Erythroblast (primary cell): Measurements from ENCODE around the gene PSMD13.

Source experiments
- DNase-seq, 2 experiments: peaks; one replicate each; lab custom pipeline; 2025; lab: John Stamatoyannopoulos, UW
- GATA1 ChIP-seq: IDR thresholded peaks from 2 replicates; pipeline ENCODE4 v1.6.1; 2011; ENCODE audit warnings: low read depth, mild to moderate bottlenecking, control low read depth, low read length, moderate library complexity
- POLR2A ChIP-seq: IDR thresholded peaks from 2 replicates; pipeline ENCODE4 v1.6.1; 2011; ENCODE audit warnings: mild to moderate bottlenecking, low read length

PSMD13 gene

DNA sequence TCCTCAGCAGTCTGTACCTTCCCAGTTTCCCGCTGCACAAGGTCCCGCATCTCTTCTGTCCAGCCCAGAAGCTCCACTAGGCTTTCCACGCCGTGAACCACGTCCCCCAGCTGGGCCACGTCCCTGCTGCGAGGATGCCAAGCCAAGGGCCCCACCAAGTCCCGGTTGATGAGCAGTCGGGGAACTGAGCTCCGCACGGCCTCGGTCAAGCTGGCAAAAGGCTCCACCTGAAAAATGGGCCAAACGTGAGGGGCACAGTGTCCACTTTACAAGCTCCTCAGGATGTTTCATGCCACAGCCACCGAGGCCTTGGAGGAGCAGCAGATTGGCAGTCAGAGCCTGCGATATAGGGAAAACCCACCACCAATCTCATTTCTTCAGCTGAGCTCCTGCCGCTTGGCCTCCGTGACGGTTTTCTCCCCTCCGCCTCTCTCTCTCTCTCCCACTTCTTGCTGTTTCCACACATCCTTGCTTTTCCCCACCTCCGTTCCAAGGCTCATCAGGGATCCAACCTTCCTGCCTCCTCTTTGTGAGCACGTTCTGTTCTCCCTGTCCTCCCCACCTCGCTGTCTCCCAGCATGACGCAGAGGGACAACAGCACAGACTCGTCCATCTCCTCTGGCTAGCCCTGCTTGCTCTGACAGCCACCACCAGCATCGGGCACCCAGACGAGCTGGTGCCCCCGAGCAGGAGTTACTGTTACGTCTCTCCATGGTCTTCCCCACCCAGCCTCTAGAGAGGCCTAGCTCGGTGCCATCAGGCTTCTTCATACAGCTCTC is 17.8 kb upstream of the PSMD13 start:
- DNase-seq = no peak
- TF ChIP-seq POLR2A (no peak), GATA1 (no peak)

DNA sequence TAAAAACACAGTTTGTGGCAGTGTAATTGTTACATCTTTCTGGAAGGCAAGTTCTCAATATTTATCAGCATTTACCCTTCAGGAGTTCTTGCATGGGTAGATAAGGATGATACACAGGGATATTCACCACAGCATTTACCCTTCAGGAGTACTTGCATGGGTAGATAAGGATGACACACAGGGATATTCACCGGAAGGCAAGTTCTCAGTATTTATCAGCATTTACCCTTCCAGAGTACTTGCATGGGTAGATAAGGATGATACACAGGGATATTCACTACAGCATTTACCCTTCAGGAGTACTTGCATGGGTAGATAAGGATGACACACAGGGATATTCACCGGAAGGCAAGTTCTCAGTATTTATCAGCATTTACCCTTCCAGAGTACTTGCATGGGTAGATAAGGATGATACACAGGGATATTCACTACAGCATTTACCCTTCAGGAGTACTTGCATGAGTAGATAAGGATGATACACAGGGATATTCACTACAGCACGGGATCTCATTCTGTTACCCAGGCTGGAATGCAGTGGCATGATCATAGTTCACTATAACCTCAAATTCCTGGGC is 16.0 kb upstream of the PSMD13 start:
- peak; percentile 52 to 85 for DNase-seq
- peak; percentile 62 for TF ChIP-seq GATA1

DNA sequence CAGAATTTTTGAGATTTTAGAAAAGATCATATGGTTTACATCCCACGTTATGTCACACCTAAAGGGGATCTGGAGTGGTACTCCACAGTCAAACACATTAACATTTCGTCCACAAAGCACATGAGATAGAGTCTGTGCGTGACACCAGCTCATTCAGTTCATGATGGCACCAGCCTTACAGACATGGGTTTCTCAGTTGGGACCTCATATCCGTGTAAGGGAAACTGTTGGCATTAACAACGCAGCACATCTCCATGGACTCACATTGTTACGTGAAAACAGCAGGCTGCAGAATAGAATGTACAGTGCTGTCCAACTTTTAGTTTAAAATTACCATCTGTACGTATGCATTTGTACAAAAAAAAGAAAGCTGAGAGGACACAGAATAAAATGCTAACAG is 15.2 kb upstream of the PSMD13 start:
- no peak for DNase-seq
- no peak for TF ChIP-seq POLR2A
- TF ChIP-seq GATA1 = no peak

DNA sequence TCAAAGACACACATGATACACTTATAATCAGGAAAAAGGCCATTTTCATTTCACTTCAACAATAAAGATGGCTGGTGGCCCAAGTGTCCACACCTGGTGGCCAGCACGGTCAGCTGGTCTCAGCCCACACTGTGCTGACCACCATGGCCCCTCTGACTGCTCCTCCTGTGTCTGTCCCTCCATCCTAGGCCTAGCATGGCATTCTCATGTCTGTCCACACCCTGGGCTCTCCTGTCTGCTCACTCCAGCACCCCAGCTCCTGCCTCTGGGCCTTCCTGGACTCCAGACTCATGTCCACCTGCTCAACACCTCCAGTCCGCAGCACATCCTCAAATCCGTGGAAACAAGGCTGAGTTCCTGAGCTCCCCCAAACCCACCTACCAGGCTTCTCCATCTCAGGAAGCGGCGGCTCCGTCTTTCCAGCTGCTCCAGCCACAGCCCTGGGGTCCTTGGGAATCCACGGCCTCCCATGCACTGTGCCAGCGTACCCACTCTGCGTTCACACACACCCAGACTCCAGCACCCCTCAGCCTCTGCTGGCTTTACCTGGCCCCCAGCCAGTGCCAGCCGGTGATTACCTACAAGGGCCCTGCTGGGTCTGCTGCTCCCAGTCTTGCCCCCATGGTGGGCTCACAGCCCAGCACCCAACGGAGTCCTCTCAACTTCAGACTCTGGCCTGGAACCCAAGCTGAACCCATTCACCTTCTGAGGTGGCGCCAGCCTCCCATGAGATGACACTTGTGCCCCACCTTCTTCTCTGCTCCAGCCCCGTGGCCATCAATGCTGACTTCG is 14.6 kb upstream of the PSMD13 start:
- DNase-seq = no peak
- TF ChIP-seq POLR2A (no peak), GATA1 (no peak)

DNA sequence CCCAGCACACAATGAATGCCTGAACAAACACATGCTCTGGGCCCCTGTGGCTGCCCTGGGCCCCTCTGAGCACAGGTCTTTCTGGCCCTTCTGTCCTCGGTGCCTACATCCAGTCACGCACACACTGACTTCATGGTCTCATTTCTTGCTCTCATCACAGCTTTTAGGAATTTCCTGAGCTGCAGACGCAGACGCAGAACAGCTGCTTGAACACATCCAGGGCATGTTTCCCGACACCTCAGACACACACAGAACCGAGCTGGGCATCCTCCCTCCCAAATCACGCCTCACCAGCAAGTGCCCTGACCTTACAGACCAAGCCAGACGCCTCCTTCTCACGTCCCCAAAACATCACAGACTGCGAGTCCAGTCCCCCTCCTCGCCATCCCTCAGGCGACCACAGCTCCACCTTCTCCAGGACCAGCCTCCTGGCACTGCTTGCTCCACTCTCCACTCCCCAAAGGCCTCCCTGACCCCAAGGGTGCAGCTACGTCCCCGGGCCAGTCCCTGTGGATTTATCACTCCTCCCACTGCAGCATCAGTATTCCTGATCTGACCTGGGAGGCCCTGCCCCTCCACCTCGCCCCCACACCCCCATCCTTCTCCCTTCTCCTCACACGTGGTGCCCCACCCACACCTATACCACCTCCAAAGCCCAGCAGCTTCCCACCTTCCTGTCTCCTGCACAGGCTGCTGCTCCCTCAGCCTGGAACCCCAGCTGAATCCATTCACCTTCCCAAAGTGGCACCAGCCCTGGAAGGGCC is 13.6 kb upstream of the PSMD13 start:
- TF ChIP-seq POLR2A (no peak), GATA1 (no peak)
- DNase-seq = no peak

DNA sequence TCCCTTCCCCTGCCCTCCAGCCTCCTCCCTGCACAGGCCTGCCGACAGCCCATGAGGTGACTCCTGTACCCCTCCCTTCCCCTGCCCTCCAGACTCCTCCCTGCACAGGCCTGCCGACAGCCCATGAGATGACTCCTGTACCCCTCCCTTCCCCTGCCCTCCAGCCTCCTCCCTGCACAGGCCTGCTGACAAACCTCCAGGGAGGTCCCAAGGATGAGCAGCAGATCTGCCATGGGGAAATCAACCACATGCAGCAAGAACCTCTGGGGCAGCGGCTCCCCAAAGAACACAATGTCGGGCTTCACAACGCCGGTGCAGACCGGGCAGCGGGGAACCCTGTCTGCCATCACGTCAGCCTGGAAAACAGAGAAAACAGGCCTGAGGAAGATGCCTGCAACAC is 12.9 kb upstream of the PSMD13 start:
- TF ChIP-seq POLR2A = no peak
- TF ChIP-seq GATA1 = no peak
- DNase-seq = no peak

DNA sequence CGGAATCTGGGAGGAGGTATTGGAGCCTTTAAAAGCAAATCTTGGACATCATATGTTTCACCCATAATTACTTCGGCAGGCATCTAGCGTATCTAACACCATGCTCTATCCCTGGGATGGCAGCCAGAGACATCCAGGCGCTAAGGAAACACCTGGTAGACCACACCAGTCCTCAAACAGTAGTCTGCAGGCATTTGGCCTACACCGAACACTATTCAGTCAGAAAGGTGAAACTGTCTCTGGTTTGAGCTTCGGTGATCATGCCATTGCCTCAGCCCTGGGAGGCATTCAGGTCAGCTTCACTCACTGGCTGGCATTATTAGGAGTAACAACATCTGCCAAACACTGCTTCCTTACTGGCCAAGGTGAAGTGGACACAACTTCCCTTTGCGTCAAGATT is 12.4 kb upstream of the PSMD13 start:
- DNase-seq = no peak
- TF ChIP-seq GATA1 (no peak), POLR2A (no peak)

DNA sequence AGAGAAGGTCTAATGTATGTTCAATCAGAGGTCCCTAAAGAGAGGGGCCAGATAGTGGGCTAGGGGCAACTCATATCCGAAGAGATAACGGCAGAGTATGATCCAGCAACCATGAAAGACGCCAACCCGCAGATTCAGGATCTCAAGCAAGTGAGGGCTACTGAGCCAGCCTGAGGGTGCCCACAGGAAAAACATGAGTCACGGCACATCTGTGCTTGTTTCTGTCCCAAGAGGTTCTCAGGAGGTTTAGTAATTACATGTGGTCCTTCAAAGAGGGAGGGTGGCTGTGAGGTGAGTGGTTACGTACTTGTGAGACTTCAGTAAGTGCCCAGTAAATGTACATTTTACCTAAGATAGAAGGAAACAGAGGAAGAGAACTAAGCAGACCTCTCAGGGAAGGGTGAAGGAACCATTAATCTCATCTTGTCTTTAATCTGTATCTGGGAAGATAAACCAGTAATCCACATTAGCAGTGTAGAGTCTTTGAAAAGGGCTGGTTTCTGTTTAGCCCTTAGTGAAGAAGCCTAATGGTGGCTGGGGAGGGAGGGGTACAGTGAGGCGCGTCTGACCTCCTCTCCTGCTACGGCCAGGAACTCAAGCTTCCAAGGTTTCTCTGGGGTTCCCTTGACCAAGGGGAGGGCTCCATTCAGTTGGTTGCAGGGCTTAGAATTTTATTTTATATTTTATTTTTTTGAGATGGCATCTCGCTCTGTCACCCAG is 10.9 kb upstream of the PSMD13 start:
- no peak for DNase-seq
- TF ChIP-seq GATA1 (no peak), POLR2A (no peak)

DNA sequence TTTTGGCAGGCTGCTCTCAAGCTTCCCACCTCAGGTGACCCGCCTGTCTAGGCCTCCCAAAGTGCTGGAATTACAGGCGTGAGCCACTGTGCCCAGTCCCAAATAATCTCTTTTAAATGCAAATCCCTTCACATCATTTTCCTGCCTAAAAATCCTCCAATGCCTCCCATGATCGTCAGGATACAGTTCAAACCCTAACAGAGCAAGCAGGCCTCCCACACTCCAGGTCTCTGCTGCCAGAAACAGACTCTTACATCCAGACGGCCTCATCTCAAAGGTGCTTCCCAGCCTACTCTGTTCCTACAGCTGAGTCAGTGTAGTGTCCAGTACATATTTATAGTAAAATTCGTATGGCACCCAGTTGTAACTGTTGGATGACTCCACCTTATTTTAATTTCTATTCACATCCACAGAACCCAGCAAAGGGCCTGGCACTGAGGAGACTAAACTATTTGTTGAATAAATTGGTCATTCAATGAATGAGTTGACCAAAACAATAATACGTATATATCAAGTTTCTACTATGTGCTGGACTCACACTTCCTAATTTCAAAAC is 8.9 kb upstream of the PSMD13 start:
- no peak for DNase-seq

DNA sequence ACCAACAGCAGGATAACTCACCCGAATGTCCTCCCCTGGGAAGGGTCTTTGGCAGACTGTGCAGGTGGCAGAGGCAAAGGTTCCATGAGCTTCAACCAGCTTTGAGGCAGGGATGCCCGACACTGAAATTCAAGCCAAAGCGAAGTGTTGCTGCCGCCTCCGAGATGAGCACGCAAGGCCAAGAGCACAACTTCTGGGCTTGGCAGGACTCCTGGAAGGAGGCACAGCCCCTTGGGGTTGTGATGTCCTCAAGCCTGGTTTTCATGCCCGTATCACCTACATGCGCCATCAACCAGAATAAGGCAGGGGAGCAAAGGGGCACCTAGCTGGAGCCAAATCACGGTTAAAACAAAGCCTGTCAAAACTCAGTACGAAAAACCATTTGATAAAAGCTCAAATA is 6.3 kb upstream of the PSMD13 start:
- no peak for DNase-seq
- no peak for TF ChIP-seq POLR2A
- TF ChIP-seq GATA1 = no peak

More for the DNA sequence above, 8.9 kb upstream of the PSMD13 start:
- TF ChIP-seq GATA1 (no peak), POLR2A (no peak)

DNA sequence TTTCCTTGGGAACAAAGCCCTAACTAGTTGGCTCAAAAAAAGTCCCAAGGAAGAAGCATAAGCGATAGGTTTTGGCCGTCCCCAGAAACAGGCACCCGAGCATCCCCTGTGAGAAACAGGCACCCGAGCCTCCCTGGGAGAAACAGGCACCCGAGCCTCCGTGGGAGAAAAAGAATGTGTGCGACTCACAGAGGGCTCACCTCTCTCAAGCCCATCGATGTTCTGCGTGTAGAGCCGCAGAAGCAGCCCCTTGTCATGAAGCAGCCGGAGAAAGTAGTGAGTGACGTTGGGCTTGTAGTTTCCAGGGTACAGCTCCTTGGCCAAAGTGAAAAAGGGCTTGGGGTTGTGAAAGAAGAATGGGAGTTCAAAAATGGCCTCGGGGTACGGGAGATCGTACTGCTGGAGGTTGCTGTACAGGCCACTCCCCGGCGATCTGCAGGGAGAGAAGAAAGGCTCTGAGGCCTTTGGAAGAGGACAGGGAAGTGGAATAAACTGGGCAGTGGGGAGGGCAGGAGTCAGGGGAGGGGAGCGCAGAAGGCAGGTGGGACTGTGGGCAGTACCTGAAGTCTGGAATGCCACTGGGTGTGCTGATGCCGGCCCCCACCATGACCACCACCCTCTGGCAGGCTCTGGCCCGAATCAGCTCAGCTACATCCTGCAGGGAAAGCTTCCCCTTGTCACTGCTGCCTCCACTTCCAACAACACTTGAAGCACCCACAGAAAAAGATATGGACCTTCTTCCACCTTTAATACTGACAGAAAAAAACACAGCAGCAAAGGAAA is 3.8 kb upstream of the PSMD13 start:
- DNase-seq = no peak
- TF ChIP-seq POLR2A = no peak
- TF ChIP-seq GATA1 = no peak

DNA sequence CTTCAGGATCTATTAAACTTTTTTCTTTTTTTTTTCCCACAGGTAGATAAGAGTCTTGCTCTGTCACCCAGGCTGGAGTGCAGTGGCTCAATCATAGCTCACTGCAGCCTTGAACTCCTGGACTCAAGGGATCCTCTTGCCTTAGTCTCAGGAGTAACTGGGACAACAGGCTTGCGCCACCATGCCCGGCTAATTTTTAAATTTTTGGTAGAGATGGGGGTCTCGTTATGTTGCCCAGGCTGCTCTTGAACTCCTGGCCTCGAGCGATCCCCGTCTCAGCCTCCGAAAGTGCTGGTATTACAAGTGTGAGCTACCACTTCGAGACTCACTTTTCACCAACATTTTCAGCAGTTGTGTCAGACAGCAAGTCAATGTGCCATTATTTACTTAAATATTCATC is 1.6 kb upstream of the PSMD13 start:
- no peak for DNase-seq
- no peak for TF ChIP-seq GATA1
- TF ChIP-seq POLR2A = no peak
